NCI-H82 treated with DMSO at 0.1 percent for 48 hours (cell line): ENCODE data around the gene FAHD2A.
"Not testable (repeated sequence)": the region's sequence is repeated elsewhere in the genome, so short reads cannot be mapped to it uniquely, and the experiment has no call there.

Experiments
- DNase-seq: peaks from one replicate; lab custom pipeline; 2025; ENCODE audit not compliant: unreplicated experiment; lab: John Stamatoyannopoulos, UW

Gene FAHD2A

DNA sequence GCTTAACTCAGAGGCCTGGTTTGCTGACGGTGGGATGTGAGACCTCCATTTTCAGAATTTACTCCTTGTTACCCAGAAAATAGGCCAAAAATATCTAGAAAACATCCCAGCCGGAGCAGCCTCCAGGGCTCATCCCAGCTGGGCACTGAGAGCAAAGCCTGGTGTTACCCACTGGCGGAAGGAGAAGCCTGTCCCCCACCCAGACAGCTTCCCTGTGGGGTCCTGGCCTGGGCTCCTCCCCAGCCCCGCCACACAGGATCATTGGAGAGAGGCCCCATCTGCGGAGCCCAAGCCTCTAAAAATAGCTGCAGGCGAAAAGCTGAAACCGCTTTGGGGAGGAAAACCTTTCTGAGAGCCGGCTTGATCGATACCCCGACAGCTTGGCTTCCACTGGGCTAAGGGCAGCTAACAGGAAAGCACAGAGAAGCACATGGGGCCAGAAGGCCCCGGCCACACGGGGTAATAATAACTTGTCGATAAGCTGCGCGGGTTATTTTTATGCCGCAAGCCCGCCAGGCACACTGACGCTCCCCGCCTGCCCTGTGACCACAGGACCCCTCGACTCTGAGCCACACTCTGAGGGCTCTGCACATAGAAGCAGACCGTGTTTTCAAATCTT lies 26.9 kb upstream of the FAHD2A start:
- DNase-seq, result no peak

GRCh38 chr2:95376311-95377215 lies 25.9 kb upstream of the FAHD2A start:
- no peak for DNase-seq

DNA sequence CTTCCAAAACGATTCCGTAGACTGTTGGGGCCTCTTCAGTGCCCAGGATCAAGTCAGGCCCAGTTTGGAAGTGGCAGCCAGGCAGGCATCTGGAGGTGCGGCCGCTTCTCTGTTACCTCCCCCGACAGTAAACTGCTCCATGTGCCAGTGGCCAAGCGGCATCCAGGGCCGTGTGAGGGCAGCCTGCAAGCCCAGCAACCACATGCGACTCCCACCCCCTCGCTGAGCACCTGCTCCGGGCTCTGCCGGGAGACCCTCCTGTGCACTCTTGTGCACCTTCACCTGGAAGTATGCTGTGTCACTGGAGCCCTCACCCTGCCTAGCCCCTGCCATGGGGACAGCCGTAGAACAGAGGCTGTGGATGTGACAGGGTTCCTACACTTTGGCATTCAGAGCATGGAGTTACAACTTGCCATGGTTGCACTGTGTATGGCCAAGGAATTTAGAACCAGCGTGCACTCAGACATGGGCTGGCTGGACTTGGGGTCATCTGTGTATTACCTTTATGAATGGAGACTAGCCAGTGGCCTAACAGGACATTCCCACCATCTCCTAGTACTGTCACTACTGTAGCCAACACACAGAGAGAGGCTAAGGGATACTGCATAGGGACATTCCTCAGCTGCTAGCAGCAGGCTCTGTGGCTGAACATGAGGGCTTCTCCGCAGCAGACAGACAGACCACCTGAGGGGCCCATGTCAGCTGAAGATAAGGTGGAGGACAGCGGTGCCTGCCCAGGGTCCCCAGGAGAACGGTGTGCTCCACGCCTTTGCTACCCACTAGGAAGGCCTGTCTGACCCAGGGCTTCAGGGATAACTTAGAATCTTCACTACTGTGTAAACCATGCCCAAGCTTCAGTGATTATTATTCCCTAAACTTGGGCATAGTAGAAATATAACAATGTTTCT lies 25.0 kb upstream of the FAHD2A start:
- DNase-seq, result no peak

- DNase-seq, result not testable (repeated sequence)
Observed at GRCh38 chr2:95378281-95378680, 24.2 kb upstream of the FAHD2A start.

DNA sequence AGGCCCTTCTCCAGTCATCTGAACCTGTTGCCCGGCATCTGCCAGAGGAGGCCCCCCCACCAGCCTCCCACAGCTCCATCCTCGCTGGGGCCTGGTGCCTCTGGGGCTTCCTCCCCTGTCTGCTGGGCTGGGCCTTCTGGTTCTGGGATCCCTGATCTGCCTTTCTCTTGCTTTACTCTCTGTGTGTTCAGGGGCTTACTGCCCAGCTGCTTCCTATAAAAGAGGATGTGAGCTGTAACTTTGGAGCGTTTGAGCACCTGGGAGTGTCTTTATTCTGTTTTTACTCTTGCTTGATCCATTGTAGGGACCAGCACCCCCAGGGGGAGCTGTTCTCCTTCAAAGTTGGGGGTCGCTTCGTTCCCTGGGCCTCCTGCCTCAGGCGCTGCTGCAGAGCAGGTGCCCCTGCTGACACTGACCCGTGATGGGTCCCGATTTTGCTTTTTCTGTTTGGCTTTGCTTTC lies 23.1 kb upstream of the FAHD2A start:
- no peak for DNase-seq

GRCh38 chr2:95380280-95380679 lies 22.2 kb upstream of the FAHD2A start:
- DNase-seq, result no peak

DNA sequence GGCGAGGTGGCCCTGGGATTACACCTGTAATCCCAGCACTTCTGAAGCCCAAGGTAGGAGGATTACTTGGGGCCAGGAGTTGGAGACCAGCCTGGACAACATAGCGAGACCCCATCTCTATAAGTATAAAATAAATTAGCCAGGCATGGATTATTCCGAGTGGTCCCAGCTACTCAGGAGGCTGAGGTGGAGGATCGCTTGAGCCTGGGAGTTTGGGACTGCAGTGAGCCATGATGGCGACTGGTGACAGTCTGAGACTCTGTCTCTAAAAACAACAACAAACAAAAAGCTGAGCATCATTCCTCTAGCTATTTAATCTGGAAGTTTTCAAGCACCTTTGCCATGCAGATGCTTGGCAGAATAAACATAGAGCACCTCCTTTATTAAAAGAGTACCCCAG lies 21.8 kb upstream of the FAHD2A start:
- DNase-seq, result no peak

DNA sequence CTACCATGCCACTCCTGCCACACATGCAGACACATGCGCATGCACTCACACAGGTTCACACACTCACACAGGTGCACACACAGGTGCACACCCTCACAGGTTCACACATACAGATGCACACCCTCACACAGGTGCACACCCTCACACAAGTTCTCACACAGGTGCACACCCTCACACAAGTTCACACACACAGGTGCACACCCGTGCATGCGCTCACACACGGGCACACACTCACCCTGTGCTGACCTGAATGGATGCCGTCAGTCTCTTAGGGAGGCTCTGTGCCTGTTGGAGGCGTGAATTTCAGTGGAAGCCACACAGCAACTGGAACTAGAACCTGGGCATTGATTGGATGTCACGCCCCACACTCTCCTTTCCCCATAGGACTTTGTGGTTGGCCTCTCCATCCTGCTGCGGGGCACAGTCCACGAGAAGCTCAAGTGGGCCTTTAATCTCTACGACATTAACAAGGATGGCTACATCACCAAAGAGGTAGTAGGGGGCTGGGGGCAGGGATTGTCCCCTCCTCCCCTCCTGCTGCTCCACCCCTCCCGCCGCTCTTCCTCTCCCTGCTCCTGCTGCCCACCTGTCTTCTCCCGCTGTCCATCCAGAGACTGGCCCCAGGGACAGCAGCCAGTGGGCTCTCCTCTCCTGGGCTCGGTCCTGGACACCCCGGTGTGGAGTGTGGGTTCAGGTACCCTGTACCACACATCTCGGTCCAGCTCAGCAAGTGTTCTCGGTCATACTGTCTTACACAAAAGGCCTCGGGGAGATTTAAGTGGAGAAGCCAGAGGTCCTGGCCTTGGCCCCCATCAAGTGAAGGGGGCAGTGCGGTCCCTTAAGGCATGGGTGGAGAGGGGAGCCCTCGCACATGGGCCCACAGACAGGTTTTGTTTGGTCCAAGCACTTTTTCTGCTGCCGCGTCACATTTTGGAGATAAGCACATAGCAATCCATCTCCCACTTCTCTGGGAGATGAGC lies 21.0 kb upstream of the FAHD2A start:
- no peak for DNase-seq

DNA sequence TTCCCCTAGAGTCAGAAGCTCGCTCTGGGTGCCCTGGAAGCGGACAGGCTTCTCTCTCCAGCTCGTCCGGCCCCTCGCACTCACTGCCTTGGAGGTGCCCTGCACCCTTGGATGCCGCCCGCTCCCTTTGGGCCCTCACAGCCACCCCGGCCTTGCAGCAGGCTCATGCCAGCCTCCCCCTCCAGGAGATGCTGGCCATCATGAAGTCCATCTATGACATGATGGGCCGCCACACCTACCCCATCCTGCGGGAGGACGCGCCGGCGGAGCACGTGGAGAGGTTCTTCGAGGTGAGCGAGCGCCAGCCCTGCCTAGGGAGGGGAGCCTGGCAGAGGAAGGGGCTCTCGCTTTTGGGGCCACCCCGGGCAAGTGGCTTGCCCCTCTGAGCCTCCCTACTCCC lies 20.3 kb upstream of the FAHD2A start:
- no peak for DNase-seq

DNA sequence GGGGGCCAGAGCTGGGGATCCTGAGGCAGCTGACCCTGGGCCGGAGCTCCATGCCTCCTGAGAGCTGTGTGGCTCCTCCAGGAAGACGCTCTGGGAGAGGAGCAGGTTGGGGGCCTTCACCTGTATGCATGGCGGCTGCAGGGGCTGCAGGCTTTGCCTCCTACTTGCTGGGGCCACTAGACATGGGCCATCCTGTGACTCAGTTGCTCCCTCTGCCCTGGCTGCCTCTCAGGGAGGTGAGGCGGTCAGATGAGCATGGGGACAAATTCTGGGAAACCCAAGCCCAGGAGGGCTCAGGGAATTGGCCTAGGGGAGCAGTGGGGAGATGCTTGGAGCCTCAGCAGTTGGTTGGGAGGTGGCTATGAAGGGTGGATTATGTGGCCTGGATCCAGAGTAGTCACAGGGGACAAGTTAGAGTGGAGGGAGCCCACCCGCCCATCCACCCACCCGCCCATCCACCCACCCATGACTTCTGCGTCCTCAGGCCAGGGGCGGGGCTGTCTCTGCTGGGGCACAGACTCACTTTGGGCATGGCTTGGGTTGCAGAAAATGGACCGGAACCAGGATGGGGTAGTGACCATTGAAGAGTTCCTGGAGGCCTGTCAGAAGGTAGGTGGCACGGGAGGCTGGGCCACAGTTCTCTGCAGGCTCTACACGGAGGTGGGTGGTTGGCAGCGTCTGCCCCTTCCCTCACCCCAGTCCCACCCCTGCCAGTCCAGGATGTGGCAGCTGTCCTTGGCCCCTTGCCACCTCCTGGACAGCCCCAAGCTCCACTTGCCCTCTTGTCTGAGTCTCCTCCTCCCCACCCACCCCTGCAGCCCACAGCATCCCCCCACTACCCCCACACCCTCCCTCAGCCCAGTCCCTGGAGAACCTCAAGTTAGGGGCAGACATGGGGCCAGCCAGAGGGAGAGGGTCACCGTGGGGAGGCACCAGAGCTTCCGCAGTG lies 19.5 kb upstream of the FAHD2A start:
- DNase-seq, result no peak

GRCh38 chr2:95383635-95384027 lies 18.9 kb upstream of the FAHD2A start:
- no peak for DNase-seq

DNA sequence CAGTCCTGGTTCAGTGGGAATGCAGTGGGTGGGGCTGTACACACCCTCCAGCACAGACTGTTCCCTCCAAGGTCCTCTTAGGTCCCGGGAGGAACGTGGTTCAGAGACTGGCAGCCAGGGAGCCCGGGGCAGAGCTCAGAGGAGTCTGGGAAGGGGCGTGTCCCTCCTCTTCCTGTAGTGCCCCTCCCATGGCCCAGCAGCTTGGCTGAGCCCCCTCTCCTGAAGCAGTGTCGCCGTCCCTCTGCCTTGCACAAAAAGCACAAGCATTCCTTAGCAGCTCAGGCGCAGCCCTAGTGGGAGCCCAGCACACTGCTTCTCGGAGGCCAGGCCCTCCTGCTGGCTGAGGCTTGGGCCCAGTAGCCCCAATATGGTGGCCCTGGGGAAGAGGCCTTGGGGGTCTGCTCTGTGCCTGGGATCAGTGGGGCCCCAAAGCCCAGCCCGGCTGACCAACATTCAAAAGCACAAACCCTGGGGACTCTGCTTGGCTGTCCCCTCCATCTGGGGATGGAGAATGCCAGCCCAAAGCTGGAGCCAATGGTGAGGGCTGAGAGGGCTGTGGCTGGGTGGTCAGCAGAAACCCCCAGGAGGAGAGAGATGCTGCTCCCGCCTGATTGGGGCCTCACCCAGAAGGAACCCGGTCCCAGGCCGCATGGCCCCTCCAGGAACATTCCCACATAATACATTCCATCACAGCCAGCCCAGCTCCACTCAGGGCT lies 17.5 kb upstream of the FAHD2A start:
- no peak for DNase-seq

- DNase-seq, result no peak
Observed at GRCh38 chr2:95385570-95385984, 16.9 kb upstream of the FAHD2A start.

- no peak for DNase-seq
Observed at GRCh38 chr2:95386031-95386430, 16.5 kb upstream of the FAHD2A start.

DNA sequence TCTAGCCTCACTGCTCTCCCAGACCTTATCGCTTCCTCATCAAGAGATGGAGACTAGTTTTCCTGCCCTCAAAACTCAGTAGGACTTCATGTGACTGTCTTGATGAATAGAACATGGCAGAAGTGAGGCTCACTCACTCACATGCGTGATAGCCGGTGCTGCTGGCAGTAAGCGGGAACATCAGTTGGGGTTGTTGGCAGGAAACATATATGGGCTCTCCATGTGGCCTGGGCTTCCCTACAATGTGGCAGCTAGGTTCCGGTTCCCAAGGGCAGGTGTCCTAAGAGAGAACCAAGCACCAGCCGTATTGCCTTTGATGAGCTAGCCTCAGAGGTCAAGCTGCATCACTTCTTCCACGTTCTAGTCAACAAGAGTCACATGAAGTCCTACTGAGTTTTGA lies 15.2 kb upstream of the FAHD2A start:
- DNase-seq, result no peak

DNA sequence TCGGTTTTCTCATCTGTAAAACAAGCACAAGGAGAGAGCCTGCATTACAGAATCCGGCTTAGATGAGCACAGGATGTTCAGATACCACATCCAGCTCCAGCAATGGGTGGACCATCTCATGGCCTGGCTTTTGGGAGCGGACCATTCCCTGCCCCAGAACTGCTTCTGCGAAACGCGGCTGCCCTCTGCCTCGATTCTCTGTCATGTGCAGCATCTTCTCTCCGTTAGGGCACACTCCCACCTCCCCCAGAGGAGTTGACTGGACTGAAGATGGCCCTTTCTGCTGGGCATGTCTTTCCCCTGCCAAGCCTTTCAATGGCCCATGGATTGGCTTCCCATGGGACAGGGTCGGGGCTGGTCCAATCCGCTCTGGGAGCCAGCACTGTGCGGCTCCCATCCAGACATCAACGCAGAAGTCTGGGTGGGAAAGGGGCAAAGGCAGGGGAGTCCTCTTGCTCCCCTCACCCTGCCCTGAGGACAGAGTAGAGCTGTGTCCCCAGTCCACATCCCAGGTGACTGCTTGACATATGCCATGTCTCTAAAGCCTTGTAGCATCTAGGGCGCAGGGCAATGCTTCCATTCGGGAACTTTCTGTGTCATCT lies 14.3 kb upstream of the FAHD2A start:
- no peak for DNase-seq

DNA sequence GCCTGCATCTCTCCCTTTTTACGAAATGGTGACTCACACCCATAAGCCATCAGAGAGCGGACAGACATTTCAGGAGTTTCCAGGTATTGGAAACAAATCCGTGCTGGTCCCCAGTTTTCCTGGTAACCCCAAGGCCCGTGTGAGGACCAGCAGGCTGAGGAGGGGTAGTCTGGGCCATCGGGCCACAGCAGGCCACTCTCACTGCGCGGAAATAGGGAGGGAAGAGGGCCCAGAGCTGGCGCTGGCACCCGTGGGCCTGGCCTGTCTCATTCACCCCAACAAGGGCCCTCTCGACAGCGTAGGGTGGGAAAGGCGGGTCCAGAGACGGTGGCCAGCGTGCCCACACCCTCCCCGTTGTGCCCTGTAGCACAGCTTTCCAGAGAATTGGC lies 13.7 kb upstream of the FAHD2A start:
- no peak for DNase-seq
